GM21723 (cell line): ENCODE results near the gene CEMP1.

ENCODE experiments used
- ATAC-seq: cut with Tn5 transposase; IDR thresholded peaks from one replicate; pipeline ENCODE4 v1.9.1; 2021; ENCODE audit warnings: mild to moderate bottlenecking, moderate library complexity; ENCODE audit not compliant: unreplicated experiment

The CEMP1 gene

GRCh38 chr16:2505695-2506094, 25.5 kb downstream of the CEMP1 start:
- no peak for ATAC-seq

- no peak for ATAC-seq
These were observed 29.0 kb downstream of the CEMP1 start for GRCh38 chr16:2501946-2502895.

- ATAC-seq = no peak
These were observed 30.1 kb downstream of the CEMP1 start for GRCh38 chr16:2500918-2501750.

DNA sequence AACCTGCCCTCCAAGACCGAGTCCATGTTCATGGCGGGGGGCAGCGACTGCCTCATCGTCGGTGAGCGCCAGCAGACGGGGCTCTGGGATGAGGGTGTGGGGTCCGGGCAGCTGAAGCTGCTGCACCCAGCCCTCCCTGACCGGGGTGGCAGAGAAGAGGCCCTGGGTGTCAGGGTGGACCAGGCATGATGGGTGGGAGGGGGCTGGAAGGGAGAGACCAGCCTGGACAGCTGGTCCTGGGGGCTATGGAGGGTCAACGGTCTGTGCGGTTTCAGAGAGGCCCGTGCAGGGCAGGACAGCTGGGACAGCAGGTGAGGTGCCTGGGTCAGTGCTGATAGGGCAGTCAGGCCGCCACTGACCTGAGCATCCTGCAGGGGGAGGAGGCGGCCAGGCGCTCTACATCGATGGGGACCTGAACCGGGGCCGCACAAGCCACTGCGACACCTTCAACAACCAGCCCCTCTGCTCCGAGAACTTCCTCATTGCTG, 30.7 kb downstream of the CEMP1 start:
- ATAC-seq = no peak

DNA sequence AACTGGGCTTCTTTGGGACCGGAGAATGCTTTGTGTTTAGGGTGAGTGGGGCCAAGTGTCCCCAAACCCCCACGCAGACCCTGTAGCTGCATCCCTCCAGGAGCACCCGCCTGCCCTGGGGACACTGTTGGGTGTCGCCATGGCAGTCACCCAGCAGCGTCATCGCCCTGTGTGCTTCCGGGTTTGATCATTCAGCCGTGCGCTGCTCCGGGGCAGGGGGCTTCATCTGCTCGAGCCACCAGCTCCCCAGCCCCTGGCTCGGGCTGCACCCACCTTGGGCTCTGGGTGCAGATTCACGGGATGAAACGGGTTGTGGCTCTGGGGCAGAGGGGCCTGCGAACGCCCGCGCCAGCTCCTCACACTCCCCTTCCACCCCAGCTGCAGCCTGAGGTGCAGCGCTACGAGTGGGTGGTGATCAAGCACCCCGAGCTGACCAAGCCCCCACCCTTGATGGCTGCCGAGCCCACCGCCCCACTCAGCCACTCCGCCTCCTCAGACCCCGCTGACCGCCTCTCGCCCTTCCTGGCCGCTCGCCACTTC, 31.2 kb downstream of the CEMP1 start:
- ATAC-seq = no peak

- no peak for ATAC-seq
These were observed 31.8 kb downstream of the CEMP1 start for GRCh38 chr16:2499454-2499853.

DNA sequence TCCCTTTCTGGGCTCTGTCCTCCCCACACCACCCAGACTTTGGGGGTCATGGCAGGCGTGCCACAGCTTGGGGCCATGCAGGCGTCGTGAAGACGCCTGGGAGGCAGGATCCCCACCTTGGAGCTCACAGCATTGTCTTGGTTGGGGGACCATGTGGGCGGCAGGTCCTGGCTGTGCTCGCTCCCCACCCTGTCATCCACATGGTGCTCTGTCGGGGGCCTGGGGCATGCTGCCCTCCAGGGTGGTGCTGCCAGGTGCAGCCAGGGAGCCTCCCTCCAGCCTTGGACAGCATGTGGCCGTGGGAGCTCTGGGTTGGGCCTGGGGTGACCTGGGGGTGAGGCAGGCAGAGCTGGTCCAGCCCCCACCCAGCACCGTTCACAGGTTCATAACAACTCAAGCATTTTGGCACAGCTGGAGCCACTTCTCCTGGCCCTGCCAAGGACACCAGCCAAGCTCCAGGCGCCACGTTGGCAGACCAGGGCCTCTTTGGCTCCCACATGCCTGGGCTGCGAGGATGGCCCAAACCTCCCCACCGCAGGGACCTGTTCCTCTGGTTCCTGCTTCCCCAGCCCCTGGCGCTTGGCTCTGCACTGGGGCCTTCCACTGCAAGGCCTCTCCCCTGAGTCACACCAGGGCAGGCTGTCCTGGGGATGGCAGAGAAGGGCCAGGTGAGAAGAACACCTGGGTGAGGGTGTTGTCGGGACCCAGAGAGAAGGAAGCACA, 32.5 kb downstream of the CEMP1 start:
- ATAC-seq = no peak

- ATAC-seq = no peak
These were observed 33.3 kb downstream of the CEMP1 start for GRCh38 chr16:2497695-2498484.

- no peak for ATAC-seq
These were observed 34.0 kb downstream of the CEMP1 start for GRCh38 chr16:2497116-2497630.

GRCh38 chr16:2496223-2497115, 34.7 kb downstream of the CEMP1 start:
- ATAC-seq = no peak

DNA sequence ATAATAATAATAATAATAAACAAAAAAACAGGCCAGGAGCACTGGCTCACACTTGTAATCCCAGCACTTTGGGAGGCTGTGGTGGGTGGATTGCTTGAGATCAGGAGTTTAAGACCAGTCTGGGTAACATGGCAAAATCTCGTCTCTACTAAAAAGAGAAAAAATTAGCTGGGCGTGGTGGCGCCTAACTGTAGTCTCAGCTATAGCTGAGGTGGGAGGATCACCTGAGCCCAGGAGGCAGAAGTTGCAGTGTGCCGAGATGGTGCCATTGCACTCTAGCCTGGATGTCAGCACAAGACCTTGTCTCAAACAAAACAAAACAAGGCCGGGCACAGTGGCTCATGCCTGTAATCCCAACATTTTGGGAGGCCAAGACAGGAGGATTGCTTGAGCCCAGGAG, 36.2 kb downstream of the CEMP1 start:
- ATAC-seq = no peak

DNA sequence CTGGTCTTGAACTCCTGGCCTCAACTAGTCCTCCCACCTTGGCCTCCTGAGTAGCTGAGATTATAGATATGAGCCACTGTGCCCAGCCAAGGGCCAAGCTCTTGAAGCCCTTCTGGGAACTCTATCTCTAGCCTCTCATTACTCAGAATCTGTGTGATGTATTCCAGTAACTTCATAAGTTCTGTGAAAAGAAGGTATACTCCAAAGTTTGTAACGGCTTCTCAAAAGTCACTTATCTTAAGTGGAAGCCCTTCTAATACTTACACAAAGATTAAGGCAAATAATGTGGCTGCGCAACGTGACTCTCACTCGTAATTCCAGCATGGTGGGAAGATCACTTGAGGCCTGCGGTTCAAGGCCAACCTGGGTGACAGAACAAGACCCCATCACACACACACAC, 36.6 kb downstream of the CEMP1 start:
- no peak for ATAC-seq

DNA sequence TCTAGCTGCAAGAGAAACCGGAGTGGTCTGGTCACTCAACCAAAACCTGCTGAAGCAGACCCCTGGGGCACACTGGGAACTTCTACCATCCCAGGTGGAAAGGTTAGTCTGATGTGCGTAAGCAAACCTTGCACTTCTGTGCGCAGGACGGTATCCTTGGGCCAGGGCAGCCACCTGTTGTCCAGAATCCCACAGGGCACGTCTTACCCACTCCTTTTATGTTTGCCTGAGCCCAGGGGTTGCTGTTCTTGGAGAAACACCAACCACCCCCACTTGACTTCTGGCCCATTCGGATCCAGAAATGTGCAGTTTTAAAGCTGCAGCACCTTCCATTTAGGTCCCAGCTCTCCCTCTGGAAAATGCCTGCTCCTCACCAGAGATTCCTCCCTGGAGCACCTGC, 37.6 kb downstream of the CEMP1 start:
- no peak for ATAC-seq

DNA sequence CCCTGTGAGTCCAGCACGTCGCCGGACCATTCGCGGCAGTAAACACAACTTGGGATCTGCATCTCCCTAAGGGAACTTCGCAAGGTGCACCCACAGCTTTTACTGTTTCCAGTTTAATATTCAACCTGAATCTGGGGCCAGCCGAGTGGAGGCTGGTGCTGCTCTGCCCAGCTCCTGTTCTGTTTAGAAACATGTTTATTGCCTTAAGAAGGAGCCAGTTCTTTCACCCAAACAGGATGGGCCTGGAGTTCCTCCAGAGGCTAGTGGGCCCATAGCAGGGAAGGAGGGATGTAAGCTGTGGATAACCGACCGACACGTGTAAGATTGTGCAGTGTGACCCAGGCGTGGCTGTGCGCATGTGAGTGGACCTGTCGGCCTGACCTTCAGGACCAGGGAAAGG, 38.9 kb downstream of the CEMP1 start:
- no peak for ATAC-seq

GRCh38 chr16:2490190-2491105, 40.8 kb downstream of the CEMP1 start:
- no peak for ATAC-seq

DNA sequence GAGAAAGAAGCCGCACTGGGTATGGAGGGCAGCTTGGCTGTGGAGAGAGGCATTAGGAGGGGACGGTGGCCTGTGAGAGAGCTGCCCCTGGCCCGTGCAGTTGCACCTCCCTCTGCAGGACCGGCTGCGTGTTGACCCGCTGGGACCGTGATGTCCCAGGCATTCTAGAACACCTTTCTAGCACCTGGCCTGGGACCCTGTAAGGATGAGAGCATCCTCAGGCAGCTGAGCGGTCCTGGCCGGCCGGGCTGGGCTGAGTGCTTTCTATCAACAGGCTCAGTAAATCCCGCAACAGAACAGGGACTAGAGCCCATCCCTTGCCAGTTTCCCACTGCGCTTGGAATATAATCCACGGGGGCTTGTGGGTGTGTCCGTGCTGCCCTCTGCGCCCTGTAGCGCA, 41.6 kb downstream of the CEMP1 start:
- ATAC-seq = no peak

DNA sequence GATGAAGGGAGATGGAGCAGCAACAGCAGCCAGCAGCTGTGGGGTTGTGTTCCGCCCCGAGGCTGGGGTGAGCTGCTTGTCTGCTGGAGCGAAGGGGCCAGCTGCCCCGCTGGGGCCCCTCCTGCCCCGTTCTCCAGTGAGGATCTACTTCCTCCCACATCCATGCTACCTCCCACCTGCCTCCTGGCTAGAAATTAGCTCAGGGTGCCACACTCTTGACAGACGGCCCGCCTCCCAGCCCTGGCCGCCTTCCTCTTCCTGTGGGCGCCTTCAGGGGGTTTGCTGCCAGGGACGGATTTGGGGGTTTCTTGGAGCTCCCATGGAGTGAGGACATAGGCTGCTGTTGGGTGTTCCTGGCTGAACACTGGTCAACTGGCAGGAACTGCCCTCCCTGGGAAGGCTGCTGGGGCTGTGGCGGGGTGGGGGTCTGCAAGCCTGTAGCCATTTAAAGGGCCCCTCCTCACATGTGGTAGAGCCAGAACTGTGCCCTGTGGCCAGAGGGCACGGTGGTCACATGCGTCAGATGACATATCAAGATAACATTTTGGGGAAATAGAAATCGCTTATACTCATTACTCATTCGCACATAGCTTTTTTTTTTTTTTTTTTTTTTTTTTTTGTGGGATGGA, 43.2 kb downstream of the CEMP1 start:
- ATAC-seq = no peak
